Central memory CD4-positive, alpha-beta T cell (primary cell): ENCODE results near the gene GPR137.
A peak's percentile ranks its signal among the peaks of the same experiment; 100 is the strongest.

ENCODE experiments used
- DNase-seq: peaks from one replicate; pipeline ENCODE4 v3.0.0; 2022

GPR137 gene

DNA sequence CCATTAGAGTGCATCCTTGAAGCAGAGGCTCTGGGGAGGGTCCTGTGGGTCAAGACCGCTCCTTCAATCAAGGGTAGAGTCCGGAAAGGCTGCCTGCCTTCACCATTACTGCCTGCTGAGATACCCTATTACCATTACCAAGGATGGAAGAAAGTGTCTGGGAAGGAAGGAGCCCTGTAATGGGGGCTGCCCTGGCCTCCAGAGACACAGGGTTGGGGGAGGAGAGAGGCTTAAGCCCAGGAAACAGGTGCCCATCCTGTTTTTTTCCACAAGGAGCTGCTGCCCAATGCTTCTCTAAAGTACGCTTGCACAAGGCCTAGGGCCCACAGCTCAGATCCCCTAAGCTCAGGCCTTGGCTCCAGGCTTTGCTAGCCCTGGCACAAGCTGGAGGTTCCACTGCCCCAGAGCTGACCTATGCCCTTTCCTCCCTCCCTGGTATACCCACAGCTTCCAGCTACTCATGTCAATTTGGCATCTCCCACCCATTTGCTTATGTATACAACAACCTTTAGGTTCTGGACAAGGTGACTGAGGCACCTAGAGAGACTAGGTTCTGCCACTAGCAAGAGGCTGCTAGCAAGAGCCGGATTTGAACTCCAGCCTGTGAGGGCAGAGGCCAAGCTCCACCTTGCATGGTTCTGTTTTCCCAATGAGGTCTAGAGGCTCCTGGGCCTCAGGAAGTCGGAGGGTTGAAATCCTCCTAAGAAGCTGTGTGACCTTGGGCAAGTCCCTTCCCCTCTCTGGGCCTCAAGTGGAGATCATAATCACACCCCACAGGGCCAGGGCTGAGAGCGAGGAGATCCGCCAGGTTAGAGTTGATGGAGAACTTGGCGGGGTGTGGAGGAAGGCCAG is 35.9 kb upstream of the GPR137 start:
- DNase-seq = no peak

GRCh38 chr11:64250415-64251015 is 35.1 kb upstream of the GPR137 start:
- no peak for DNase-seq

DNA sequence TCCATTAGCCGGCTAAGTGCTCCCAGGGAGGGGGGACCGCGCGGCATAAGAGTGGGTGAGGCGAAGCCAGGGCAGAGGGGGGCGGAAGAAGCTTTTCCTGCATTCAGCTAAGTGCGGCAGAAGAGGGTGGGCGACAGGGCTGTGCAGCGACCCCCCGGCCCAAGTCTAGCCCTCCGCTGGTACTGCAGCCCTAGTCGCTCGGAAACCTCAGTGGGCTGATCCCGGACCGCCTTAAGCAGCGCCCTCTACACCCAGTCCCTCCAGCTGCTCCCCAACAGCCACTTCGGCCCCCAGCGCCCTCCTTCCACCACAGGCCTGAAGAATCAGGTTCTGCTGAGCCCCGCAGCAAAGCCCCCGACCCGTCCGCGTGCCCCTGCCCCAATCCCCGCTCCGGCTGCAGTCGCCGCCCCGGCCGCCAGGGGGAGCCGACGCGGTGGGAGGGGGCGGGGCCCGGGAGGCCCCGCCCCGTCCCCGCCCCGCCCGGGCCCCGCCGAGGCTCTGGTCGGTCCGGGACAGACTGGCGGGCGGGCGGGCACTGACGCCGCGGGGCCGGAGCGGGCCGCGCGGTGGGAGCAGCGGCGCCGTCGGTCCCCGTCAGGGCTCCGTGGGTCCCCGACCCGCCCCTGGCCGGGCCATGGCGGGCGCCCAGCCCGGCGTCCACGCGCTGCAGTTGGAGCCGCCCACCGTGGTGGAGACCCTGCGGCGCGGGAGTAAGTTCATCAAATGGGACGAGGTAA is 34.5 kb upstream of the GPR137 start, which contains the start of gene PLCB3:
Gene PLCB3, plus strand, starts transcription at position 515 of the 737 bp plus-strand sequence. Its CDS starts 120 bp downstream, at position 635.
- DNase-seq = peak; percentile 47

- no peak for DNase-seq
These were observed 34.0 kb upstream of the GPR137 start for GRCh38 chr11:64251753-64252002.

DNA sequence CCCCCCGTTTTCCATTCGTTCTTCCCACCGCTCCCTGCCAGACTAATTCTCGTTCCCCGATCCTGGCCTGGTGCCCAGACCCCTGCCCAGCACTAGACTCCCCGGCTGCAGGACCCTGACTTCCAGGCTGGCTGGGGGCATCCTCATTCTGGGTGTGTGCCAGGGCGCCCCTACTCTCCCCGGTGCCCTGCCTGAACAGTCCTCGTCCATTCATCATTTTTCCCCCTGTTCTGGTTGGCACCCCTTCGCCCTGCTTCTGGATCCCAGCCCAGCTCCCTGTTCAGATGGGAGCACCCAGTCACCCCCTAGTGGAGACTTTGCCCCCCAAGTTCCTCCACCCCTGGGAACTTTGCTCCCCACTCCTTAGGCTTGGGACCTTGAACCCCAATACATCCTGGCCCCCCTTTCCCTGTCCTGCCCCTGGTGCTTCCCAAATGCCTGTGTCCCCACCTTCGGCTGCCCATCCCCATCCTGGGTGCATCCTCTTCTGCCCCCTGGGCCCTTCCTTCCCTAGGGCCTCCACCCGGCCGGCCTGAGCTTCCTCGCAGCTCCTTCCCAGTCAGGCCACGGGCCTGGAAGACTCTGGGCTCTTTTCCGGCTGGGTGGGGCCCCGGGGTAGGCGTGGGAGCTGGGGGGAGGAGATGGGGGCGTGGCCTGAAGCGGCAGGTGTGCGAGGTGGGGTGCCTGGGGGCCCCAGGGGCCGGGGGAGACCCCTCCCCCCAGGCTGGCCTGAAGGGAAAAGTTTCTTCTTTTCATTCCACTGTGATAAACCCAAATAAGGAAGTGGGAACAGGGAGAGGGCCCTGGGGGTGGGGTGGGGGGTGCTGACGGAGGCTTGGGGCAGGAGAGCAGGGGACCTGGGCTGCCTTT is 33.4 kb upstream of the GPR137 start:
- no peak for DNase-seq

DNA sequence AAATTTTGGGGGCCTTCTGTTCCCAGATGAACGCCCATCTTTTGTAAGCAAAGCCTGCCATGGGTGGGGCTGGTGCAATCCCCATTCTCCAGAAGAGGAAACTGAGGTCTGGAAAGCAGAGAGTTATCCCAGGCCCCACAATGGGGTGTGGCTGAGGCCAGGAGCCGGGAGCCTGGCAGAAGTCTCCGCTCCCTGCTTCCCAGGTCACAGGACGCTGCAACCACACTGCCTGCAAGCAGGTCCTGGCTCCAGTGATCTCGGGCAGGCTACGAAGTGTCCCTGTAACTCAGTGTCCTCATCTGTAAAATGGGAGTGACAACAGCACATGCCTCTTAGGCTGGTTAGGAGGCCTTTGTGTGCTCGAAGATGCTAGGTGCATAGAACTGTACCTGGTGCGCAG is 32.6 kb upstream of the GPR137 start:
- DNase-seq = no peak

DNA sequence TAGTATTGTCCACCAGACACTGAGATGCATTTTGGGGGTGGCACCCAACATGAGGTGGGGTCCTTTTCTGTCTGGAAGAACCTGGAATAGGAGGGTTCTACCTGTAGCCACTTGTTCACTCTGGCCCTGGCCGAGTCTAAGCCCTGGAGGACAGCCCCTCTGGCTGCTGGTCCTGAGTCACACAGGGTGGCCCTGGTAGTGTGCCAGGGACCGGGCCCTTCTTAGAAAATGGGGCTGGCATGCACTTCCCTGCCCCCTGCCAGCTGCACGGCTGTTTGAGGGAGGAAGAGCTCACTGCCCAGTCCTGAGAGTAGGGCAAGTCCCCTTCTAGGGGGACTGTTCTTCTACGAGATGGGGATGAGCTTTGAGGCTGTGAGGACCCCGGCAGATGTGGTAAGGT is 32.2 kb upstream of the GPR137 start:
- DNase-seq = no peak

DNA sequence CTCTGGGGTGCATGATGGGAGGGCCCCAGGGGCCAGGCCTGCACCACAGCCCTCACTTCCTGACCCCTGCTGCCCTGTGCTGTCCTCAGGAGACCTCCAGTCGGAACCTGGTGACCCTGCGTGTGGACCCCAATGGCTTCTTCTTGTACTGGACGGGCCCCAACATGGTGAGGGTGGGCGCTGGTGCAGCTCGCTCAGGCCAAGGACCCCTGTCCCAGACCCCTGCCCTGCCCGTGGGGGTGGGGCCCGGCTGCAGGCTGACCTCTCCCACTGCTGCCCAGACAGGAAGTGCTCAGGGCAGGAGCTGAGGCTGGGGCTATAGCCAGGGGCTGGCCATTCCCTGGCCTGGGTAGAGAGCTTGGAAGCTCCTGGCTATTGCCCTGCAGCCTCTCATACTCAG is 31.3 kb upstream of the GPR137 start:
- DNase-seq = no peak

- DNase-seq = no peak
These were observed 30.2 kb upstream of the GPR137 start for GRCh38 chr11:64255135-64256128.

- no peak for DNase-seq
These were observed 29.3 kb upstream of the GPR137 start for GRCh38 chr11:64256300-64256699.

DNA sequence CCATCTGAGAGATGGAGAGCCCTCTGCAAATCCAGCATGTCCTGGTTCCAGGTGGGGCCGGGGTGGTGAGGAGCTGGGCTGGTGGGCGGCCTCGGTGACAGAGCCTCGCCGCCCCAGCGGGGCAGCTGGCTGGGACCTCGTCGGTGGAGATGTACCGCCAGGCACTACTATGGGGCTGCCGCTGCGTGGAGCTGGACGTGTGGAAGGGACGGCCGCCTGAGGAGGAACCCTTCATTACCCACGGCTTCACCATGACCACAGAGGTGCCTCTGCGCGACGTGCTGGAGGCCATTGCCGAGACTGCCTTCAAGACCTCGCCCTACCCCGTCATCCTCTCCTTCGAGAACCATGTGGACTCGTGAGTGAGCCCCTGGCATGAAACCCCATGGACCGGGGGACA is 27.3 kb upstream of the GPR137 start:
- no peak for DNase-seq

GRCh38 chr11:64258946-64259532 is 26.6 kb upstream of the GPR137 start:
- no peak for DNase-seq

GRCh38 chr11:64259533-64260067 is 26.0 kb upstream of the GPR137 start:
- DNase-seq = no peak

DNA sequence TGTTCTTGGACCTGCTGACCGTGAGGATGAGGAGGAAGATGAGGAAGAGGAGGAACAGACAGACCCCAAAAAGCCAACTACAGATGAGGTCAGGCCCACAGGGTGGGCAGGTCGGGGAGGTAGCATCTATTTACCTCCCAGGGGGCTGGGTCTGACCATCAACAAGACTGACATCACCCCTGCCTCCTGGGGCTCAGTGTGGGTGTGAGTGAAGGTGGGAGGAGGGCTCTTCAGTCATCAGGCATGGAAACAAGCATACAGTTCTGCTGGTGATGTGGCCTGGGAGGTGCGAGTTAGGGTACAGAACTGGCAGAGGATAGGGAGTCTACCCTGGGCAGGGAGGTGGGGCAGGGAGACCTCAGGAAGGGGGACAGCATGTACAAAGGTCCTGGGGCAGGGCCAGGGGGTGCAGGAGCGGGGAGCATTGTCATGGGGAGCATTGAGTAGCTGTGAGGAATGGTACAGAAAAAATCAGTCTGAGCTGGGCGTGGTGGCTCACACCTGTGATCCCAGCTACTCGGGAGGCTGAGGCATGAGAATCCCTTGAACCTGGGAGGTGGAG is 25.4 kb upstream of the GPR137 start:
- DNase-seq = no peak

DNA sequence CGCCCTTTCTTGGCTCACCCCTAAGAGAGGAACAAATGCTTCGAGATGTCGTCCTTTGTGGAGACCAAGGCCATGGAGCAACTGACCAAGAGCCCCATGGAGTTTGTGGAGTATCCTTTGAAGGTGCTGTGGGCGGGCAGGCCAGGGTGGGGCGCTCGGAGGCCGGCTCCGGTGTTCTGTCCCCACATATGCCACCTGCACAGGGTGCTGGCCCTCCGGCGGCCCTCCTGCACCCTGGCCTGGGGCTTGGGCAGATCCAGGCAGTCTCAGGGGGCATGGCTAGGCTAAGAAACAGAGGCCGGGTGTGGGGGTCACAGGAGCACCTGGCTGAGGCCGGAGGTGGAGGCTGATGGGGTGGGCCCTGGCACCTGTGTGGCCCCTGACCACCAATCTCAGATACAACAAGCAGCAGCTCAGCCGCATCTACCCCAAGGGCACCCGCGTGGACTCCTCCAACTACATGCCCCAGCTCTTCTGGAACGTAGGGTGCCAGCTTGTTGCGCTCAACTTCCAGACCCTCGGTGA is 24.0 kb upstream of the GPR137 start:
- no peak for DNase-seq

GRCh38 chr11:64262271-64263002 is 23.2 kb upstream of the GPR137 start:
- no peak for DNase-seq

GRCh38 chr11:64263021-64263946 is 22.4 kb upstream of the GPR137 start:
- no peak for DNase-seq

GRCh38 chr11:64263947-64264317 is 21.7 kb upstream of the GPR137 start:
- no peak for DNase-seq
